Endothelial cell (in vitro differentiated cells): ENCODE data around the gene TMEM229B. TPM values are rescaled to one million over a fixed set of nuclear protein-coding genes. Genes with fewer than 3 reads are reported as not detected.

ENCODE experiments used
- DNase-seq: peaks from one replicate; pipeline ENCODE4 v3.0.0; 2021; ENCODE audit warnings: low spot score
- H3K27ac Mint-ChIP-seq: one replicate; pipeline ENCODE4 v1.8.0; 2021; ENCODE audit warnings: mixed read lengths, inconsistent platforms; ENCODE audit not compliant: unreplicated experiment
- H3K27me3 Mint-ChIP-seq: one replicate; pipeline ENCODE4 v1.8.0; 2021; ENCODE audit warnings: mild to moderate bottlenecking, moderate library complexity, mixed read lengths, inconsistent platforms; ENCODE audit not compliant: unreplicated experiment
- H3K36me3 Mint-ChIP-seq: one replicate; pipeline ENCODE4 v1.8.0; 2021; ENCODE audit warnings: mild to moderate bottlenecking, low read depth, mixed read lengths, inconsistent platforms; ENCODE audit not compliant: unreplicated experiment
- H3K4me1 Mint-ChIP-seq: one replicate; pipeline ENCODE4 v1.8.0; 2021; ENCODE audit warnings: mild to moderate bottlenecking, mixed read lengths, inconsistent platforms; ENCODE audit not compliant: unreplicated experiment
- H3K4me3 Mint-ChIP-seq: one replicate; pipeline ENCODE4 v1.8.0; 2021; ENCODE audit warnings: mild to moderate bottlenecking, mixed read lengths, inconsistent platforms; ENCODE audit not compliant: unreplicated experiment
- H3K9me3 Mint-ChIP-seq: one replicate; pipeline ENCODE4 v1.8.0; 2021; ENCODE audit warnings: mixed read lengths, inconsistent platforms; ENCODE audit not compliant: unreplicated experiment
- microRNA-seq: library from miRNA; unstranded; fragments of <30 nt; microRNA quantifications from one replicate; pipeline ENCODE4, GENCODE V29; 2020; ENCODE audit not compliant: unreplicated experiment
- total RNA-seq: library from RNA; stranded (reverse); fragmentation: NEBNext Ultra II Directional; extraction: Animal tissue kit (Norgen Biotek cat#: 25700); gene quantifications from one replicate; pipeline ENCODE4 v1.2.1, GENCODE V29; 2021; ENCODE audit not compliant: unreplicated experiment
- TF ChIP-seq, protein P1 (sequence below): fragments of 200-600 bp; sonication (generic); IDR thresholded peaks from one replicate; pipeline ENCODE4 v1.5.0; 2021; ENCODE audit warnings: antibody characterized with exemption; ENCODE audit not compliant: unreplicated experiment

TMEM229B gene
- total RNA-seq, 1 donor from 2014 or later: 0.08 TPM

- Mint-ChIP-seq H3K27ac (no peak overlapping the region), H3K4me3 (no peak overlapping the region), H3K4me1 (peaks cover 8% of the 10 kb centered on the region)
Observed at GRCh38 chr14:67425608-67426007, 62.9 kb downstream of the TMEM229B start.

DNA sequence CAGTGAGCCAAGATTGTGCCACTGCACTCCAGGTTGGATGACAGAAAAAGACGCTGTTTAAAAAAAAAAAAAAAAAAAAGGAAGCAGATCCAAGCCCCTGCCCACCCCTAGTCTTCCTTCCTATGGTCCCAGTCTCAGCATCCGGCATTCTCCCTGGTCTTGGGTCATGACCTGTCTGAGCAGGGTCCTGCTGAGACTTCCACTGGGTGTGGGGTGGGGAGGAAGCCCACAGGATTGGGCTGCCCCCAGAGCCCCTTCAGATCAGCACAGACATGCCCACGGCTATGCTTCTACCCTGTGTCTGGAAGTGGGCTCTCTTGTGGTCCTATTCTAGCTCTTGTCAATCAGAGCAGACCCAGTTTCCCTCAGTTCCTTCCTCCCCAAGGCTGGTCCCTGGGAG is 64.0 kb downstream of the TMEM229B start:
- peaks cover 8% of the 10 kb centered on the region for H3K4me1 Mint-ChIP-seq
- no peak for DNase-seq
- H3K36me3 Mint-ChIP-seq: no peaks in the 10 kb centered on the region
- H3K27me3 Mint-ChIP-seq: peaks cover 3% of the 10 kb centered on the region
- H3K4me3 Mint-ChIP-seq: no peak overlapping the region
- H3K9me3 Mint-ChIP-seq: no peaks in the 10 kb centered on the region
- TF ChIP-seq, protein P1, sequence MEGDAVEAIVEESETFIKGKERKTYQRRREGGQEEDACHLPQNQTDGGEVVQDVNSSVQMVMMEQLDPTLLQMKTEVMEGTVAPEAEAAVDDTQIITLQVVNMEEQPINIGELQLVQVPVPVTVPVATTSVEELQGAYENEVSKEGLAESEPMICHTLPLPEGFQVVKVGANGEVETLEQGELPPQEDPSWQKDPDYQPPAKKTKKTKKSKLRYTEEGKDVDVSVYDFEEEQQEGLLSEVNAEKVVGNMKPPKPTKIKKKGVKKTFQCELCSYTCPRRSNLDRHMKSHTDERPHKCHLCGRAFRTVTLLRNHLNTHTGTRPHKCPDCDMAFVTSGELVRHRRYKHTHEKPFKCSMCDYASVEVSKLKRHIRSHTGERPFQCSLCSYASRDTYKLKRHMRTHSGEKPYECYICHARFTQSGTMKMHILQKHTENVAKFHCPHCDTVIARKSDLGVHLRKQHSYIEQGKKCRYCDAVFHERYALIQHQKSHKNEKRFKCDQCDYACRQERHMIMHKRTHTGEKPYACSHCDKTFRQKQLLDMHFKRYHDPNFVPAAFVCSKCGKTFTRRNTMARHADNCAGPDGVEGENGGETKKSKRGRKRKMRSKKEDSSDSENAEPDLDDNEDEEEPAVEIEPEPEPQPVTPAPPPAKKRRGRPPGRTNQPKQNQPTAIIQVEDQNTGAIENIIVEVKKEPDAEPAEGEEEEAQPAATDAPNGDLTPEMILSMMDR: no peak
- H3K27ac Mint-ChIP-seq: peak overlapping the region; percentile 36

More at GRCh38 chr14:67425608-67426007, 62.9 kb downstream of the TMEM229B start:
- TF ChIP-seq, protein P1: no peak
- Mint-ChIP-seq H3K27me3 (peaks cover 3% of the 10 kb centered on the region), H3K9me3 (no peaks in the 10 kb centered on the region), H3K36me3 (no peaks in the 10 kb centered on the region)
- DNase-seq: no peak

DNA sequence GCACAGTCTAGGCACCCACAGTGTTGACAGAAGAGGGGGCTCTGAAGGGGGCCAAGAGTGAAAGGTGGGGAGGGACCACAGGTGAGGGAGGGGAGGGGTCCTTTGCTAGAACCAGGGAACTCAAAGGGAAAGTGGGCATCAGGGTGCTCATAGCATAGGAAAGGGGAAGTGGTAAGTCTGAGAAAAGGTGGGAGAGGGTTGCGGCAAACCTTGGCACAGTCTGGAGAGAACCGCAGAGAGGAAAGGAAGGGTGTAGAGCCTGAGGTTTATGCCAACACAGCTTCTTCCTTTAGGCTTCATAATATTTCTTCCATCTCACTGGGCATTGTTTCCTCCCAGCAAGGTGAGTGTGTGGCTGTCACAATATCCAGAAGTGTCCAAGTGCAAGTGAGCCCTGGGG is 65.1 kb downstream of the TMEM229B start:
- Mint-ChIP-seq H3K9me3 (no peaks in the 10 kb centered on the region), H3K27ac (no peak overlapping the region), H3K4me3 (no peak overlapping the region), H3K27me3 (peaks cover 5% of the 10 kb centered on the region), H3K36me3 (no peaks in the 10 kb centered on the region), H3K4me1 (peaks cover 8% of the 10 kb centered on the region)
- TF ChIP-seq, protein P1: no peak
- DNase-seq: no peak

GRCh38 chr14:67421356-67422224 is 66.9 kb downstream of the TMEM229B start:
- DNase-seq: no peak
- no peak overlapping the region for H3K27ac Mint-ChIP-seq
- H3K9me3 Mint-ChIP-seq: no peaks in the 10 kb centered on the region
- H3K4me1 Mint-ChIP-seq: peaks cover 7% of the 10 kb centered on the region
- H3K27me3 Mint-ChIP-seq: peaks cover 5% of the 10 kb centered on the region
- H3K36me3 Mint-ChIP-seq: no peaks in the 10 kb centered on the region
- TF ChIP-seq, protein P1: no peak
- H3K4me3 Mint-ChIP-seq: no peak overlapping the region

Small RNAs within 50 kb of the gene (microRNA-seq; reads per million reads assigned to microRNA genes)
- gene MIR5694: not detected

Other genes starting within 250 kb of the TMEM229B start
- gene PALS1, start 247.3 kb downstream of the TMEM229B start, total RNA-seq: 19.9 TPM
- gene ATP6V1D, start 128.9 kb downstream of the TMEM229B start, total RNA-seq: 55.5 TPM
- gene EIF2S1, start 128.4 kb downstream of the TMEM229B start, total RNA-seq: 74.2 TPM
- 0.62 TPM for gene PLEK2, start 76.6 kb downstream of the TMEM229B start, total RNA-seq
- 9.5 TPM for gene PLEKHH1, start 44.6 kb upstream of the TMEM229B start, total RNA-seq
- gene PIGH, start 111.5 kb upstream of the TMEM229B start, total RNA-seq: 7.8 TPM
- gene ARG2, start 131.2 kb upstream of the TMEM229B start, total RNA-seq: 18.6 TPM
- 87.9 TPM for gene VTI1B, start 185.9 kb upstream of the TMEM229B start, total RNA-seq
- 50.2 TPM for gene RDH11, start 207.0 kb upstream of the TMEM229B start, total RNA-seq
- gene RDH12, start 213.2 kb upstream of the TMEM229B start, total RNA-seq: 0.44 TPM